Posterior cingulate gyrus (tissue), 11 donors: Measurements from ENCODE around the gene KYAT1.

Experiments
- DNase-seq, 10 donors: peaks; one replicate each; pipeline versions ENCODE4 v3.0.0 to v3.0.0-alpha.2; 2020 to 2021; ENCODE audit warnings: mixed read lengths in 3 of 10
- intact Hi-C: fragments of 100-400 bp; cut with DNase I; formaldehyde crosslinking; loops from one replicate; pipeline ENCODE4 v1.15.1; 2023

KYAT1 gene

DNA sequence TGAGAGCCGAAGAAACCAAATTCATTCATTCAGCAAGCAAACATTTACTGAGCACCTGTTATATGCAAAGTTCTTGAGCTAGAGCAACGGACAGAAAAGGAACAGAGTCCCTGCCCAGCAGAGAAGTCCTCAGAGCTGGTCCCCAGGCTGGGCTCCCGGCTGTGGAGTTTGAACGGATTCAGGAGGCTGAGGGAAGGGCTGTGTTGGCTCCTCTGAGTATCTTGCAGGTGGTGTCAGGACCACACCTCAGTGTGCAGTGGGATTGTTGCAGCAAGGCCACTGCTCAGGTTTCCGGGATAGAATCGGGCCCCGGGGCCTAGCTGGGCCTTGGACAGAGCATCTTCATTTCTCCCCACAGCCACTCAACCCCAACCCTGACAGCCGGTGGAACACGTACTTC, 89.6 kb downstream of the KYAT1 start:
- intact Hi-C loops, result no loop called here

GRCh38 chr9:128790536-128790935, 91.2 kb downstream of the KYAT1 start:
- intact Hi-C loops, result no loop called here
- peak in 2 of 10 donors; percentile 45 to 52 for DNase-seq

More for the DNA sequence above, 89.6 kb downstream of the KYAT1 start:
- peak in 1 of 10 donors; percentile 67 for DNase-seq

- intact Hi-C loops, result loop anchor here (10.0 kb wide), 1 partner anchor 64 kb away; the partner anchor contains the start of gene ZDHHC12
- peak in 2 of 10 donors; percentile 12 to 13 for DNase-seq
These were observed 93.3 kb downstream of the KYAT1 start for GRCh38 chr9:128788445-128788844.

GRCh38 chr9:128787659-128788058, 94.1 kb downstream of the KYAT1 start:
- DNase-seq, result peak in 3 of 10 donors; percentile 18 to 39 (median 25)
- intact Hi-C loops, result loop anchor here (1.0 to 10.0 kb wide), 2 partner anchors 15 to 63 kb away; partner anchors contain the start of gene ZDHHC12

GRCh38 chr9:128786681-128787601, 94.8 kb downstream of the KYAT1 start, which contains the start of gene TBC1D13:
Gene TBC1D13 (plus strand): TSS chr9:128787253. CDS start chr9:128787354, 101 bp downstream.
- DNase-seq, result peak; percentile 81 to 98 (median 89)
- intact Hi-C loops, result loop anchor here (1.0 to 10.0 kb wide), 2 partner anchors 15 to 62 kb away; partner anchors contain the start of gene ZDHHC12

- intact Hi-C loops, result loop anchor here (10.0 kb wide), 1 partner anchor 61 kb away; the partner anchor contains the start of gene ZDHHC12
- DNase-seq, result peak in 1 of 10 donors; percentile 10
These were observed 96.3 kb downstream of the KYAT1 start for GRCh38 chr9:128785427-128785826.
